HepG2 (cell line): ENCODE data around the gene BMI1. TPM values are rescaled to one million over a fixed set of nuclear protein-coding genes. Genes with fewer than 3 reads are reported as not detected.

Experiments used
- ATAC-seq: fragments of 200-7000 bp; cut with Tn5 transposase; 3 replicates; pipeline ENCODE4 v1.9.1; 2020; ENCODE audit warnings: mild to moderate bottlenecking, moderate library complexity
- BruUV-seq: library from RNA; stranded (reverse); fragments of 400-500 nt; replicated peaks from 2 replicates; lab custom pipeline; 2021; lab: Mats Ljungman, UMichigan
- CTCF ChIA-PET: fragments of 300-600 bp; formaldehyde crosslinking; extraction: SDS; loops from one replicate; lab custom pipeline; 2021; ENCODE audit warnings: low total read pairs, inconsistent platforms, low intra/inter-chr PET ratio; lab: Yijun Ruan, JAX
- POLR2A ChIA-PET: fragments of 350-600 bp; sonication (Branson Sonifier 250); formaldehyde crosslinking; loops from one replicate; lab custom pipeline; 2020; ENCODE audit warnings: antibody characterized with exemption, inconsistent platforms; lab: Yijun Ruan, JAX
- DNase-seq: peaks from one replicate; pipeline ENCODE4 v3.0.0-alpha.2; 2015; ENCODE audit warnings: low spot score
- FAIRE-seq: peaks from 3 replicates; lab custom pipeline; 2011; peaks lifted over from hg19 to GRCh38; lab: Jason Lieb, UNC
- H2AFZ ChIP-seq: one replicate; pipeline ENCODE4 v1.6.1; 2011; ENCODE audit warnings: low read length, inconsistent platforms
- H3K27ac ChIP-seq: fragments of 300-600 bp; 3 replicates; pipeline ENCODE4 v1.8.0; 2011; ENCODE audit warnings: mixed run types, mild to moderate bottlenecking, mixed read lengths, low read length, inconsistent platforms; ENCODE audit not compliant: insufficient read depth; ENCODE audit errors: extremely low read length
- H3K27me3 ChIP-seq, 2 experiments: fragments of 200-600 bp in 1 of 2; 2 replicates in 1 of 2; 3 replicates in 1 of 2; pipeline versions ENCODE4 v1.6.0 to v1.8.0; 2011; ENCODE audit warnings: low read length in 2 of 2, mild to moderate bottlenecking in 2 of 2, moderate library complexity in 2 of 2, inconsistent platforms in 1 of 2; ENCODE audit not compliant: insufficient read depth in 2 of 2, control insufficient read depth in 1 of 2
- H3K36me3 ChIP-seq, 2 experiments: fragments of 200-600 bp in 1 of 2; replicated peaks in 1 of 2; 2 replicates in 1 of 2; 3 replicates in 1 of 2; pipeline versions ENCODE4 v1.5.1 to v1.8.0; 2011; ENCODE audit warnings: low read length in 2 of 2, inconsistent platforms in 1 of 2; ENCODE audit not compliant: insufficient read depth in 2 of 2, control insufficient read depth in 1 of 2
- H3K4me1 ChIP-seq: 2 replicates; pipeline ENCODE4 v1.5.1; 2012; ENCODE audit warnings: low read length, inconsistent platforms; ENCODE audit not compliant: insufficient read depth
- H3K4me2 ChIP-seq: 2 replicates; pipeline ENCODE4 v1.6.0; 2011; ENCODE audit warnings: low read depth, low read length, inconsistent platforms
- H3K4me3 ChIP-seq, 3 experiments: fragments of 200-600 bp in 1 of 3; sonication (generic), shearing (Covaris generic) in 1 of 3; replicated peaks in 1 of 3; 2 replicates each; pipeline ENCODE4 v1.5.1; 2011 to 2016; ENCODE audit warnings: low read length in 3 of 3, inconsistent platforms in 2 of 3, low read depth in 2 of 3, mild to moderate bottlenecking in 2 of 3, control low read depth in 1 of 3, mixed read lengths in 1 of 3; ENCODE audit not compliant: insufficient read depth in 1 of 3
- H3K79me2 ChIP-seq: one replicate; pipeline ENCODE4 v1.6.1; 2011; ENCODE audit warnings: low read length, inconsistent platforms; ENCODE audit not compliant: insufficient read depth
- H3K9ac ChIP-seq: 2 replicates; pipeline ENCODE4 v1.6.0; 2011; ENCODE audit warnings: mild to moderate bottlenecking, low read depth, low read length, inconsistent platforms; ENCODE audit not compliant: insufficient read depth
- H3K9me3 ChIP-seq: 2 replicates; pipeline ENCODE4 v1.5.1; 2012; ENCODE audit warnings: mild to moderate bottlenecking, low read length
- H4K20me1 ChIP-seq: 2 replicates; pipeline ENCODE4 v1.6.0; 2011; ENCODE audit warnings: inconsistent platforms, mild to moderate bottlenecking, low read length, moderate library complexity; ENCODE audit not compliant: insufficient read depth
- CBX2 ChIP-seq, 2 experiments: fragments of 200-600 bp in 1 of 2; sonication (generic); formaldehyde crosslinking in 1 of 2; IDR thresholded peaks; 2 replicates each; pipeline versions ENCODE4 v1.7.0 to v1.8.1; 2018 to 2022; ENCODE audit warnings: low read depth in 2 of 2, low read length in 1 of 2, mild to moderate bottlenecking in 1 of 2, missing genetic modification reagents in 1 of 2
- GTF3A ChIP-seq: sonication (generic); formaldehyde crosslinking; conservative IDR thresholded peaks from 2 replicates; pipeline ENCODE4 v1.4.0; 2020; ENCODE audit warnings: mild to moderate bottlenecking, missing genetic modification reagents
- JARID2 ChIP-seq: sonication (generic); formaldehyde crosslinking; IDR thresholded peaks from 2 replicates; pipeline ENCODE4 v1.8.1; 2023; ENCODE audit warnings: missing genetic modification reagents, inconsistent platforms; ENCODE audit not compliant: insufficient replicate concordance
- KLF12 ChIP-seq: sonication (generic); formaldehyde crosslinking; IDR thresholded peaks from 2 replicates; pipeline ENCODE4 v1.4.0; 2020; ENCODE audit warnings: missing genetic modification reagents, borderline replicate concordance
- RBM39 ChIP-seq: fragments of 200-400 bp; formaldehyde crosslinking; IDR thresholded peaks from one replicate; pipeline ENCODE4 v1.6.1; 2018; ENCODE audit warnings: antibody characterized with exemption, mild to moderate bottlenecking, low read depth, low read length; ENCODE audit not compliant: poor library complexity, severe bottlenecking
- RELA ChIP-seq: sonication (generic); formaldehyde crosslinking; IDR thresholded peaks from 2 replicates; pipeline ENCODE4 v1.4.0; 2020; ENCODE audit warnings: missing genetic modification reagents
- SMARCC2 ChIP-seq: fragments of 450-650 bp; IDR thresholded peaks from 2 replicates; pipeline ENCODE4 v1.6.1; 2017; ENCODE audit warnings: antibody characterized with exemption, mild to moderate bottlenecking
- ZFP37 ChIP-seq: sonication (generic); formaldehyde crosslinking; IDR thresholded peaks from 2 replicates; pipeline ENCODE4 v1.4.0; 2020; ENCODE audit warnings: missing genetic modification reagents, borderline replicate concordance
- WGBS: methylation state at CpG from one replicate; pipeline ENCODE4 v1.1.6; 2017; ENCODE audit warnings: low lambda C conversion rate; 5-methylcytosine and 5-hydroxymethylcytosine counted together
- in situ Hi-C: cut with HindIII; loops from 2 replicates; pipeline ENCODE4 v1.10.0; 2017; ENCODE audit warnings: low pct_unique_long_range_greater_than_20kb; ENCODE audit not compliant: extremely low pct_ligation_motif_present
- intact Hi-C: fragments of 100-400 bp; cut with micrococcal nuclease; formaldehyde crosslinking; loops from one replicate; pipeline ENCODE4 v1.10.0; 2022; ENCODE audit not compliant: unreplicated experiment
- polyA plus RNA-seq, 8 experiments: library from polyadenylated mRNA; depleted of rRNA in 3 of 8; stranded (reverse) in 7 of 8; unstranded in 1 of 8; fragments of >200 nt; fragmentation: Illumina TruSeq in 4 of 8; extraction: Trizol in 4 of 8; gene quantifications; 2 replicates each; pipeline versions ENCODE4 v1.2.1 to v1.2.3, GENCODE V29; 2011 to 2016; ENCODE audit warnings: low read depth in 4 of 8, missing spikeins in 1 of 8, mixed read lengths in 1 of 8; ENCODE audit not compliant: insufficient read depth in 1 of 8
- total RNA-seq, 5 experiments: library from RNA; depleted of rRNA; stranded (reverse); fragments of >200 nt; fragmentation: Illumina TruSeq; extraction: Trizol; gene quantifications; 2 replicates each; pipeline ENCODE4 v1.2.3, GENCODE V29; 2016; ENCODE audit warnings: low read depth in 1 of 5
- TF ChIP-seq, protein P1 (sequence below): sonication (generic); formaldehyde crosslinking; IDR thresholded peaks from 2 replicates; pipeline ENCODE4 v1.4.0; 2020; ENCODE audit warnings: missing genetic modification reagents
- TF ChIP-seq, protein P2 (sequence below): sonication (generic); formaldehyde crosslinking; IDR thresholded peaks from 2 replicates; pipeline ENCODE4 v1.5.0; 2020; ENCODE audit warnings: mild to moderate bottlenecking, missing genetic modification reagents, borderline replicate concordance

BMI1 gene
- total and polyA plus RNA-seq, 2 of the 13 experiments (the other 11 are each of a cell fraction or from before 2014, with no cell fraction given), result 30.5 to 44.0 TPM

DNA sequence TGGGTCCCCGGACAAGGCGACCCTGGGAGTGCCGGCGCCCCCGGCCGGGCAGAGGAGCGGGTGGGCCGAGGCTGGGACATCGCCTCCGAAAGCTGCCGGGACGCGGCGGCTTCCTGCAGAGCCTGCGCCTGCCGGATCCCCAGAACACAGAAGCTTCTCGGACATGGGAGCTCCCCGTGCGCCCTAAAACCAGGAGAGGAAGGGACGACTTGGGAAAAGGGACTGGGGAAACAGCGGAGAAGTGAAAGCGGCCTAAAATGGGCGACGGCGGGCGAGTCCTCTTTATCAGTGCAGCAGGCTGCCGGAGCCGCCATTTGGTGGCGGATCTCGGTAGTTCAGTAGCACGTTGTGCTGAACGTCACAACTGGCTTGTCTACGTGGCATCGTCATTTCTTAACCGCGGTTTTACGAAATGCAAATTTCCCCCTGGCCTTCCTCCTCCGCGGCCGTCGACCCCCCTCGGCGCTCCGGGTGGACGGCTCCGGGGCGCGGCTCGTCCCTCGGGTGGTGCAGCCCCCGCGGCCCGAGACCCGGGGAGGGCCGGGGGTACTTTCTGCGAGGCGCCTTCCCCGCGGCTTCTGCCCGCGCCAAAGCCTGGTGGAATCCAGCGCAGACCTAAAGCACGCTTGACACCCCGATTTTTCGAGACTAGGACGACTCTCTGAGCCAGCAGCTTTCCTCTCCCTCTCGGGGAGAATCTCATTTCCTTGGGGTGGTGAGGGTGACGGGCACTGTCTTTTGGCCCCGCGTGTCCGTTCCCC lies 14.5 kb downstream of the BMI1 start:
- TF ChIP-seq SMARCC2, result no peak
- TF ChIP-seq, protein P1, sequence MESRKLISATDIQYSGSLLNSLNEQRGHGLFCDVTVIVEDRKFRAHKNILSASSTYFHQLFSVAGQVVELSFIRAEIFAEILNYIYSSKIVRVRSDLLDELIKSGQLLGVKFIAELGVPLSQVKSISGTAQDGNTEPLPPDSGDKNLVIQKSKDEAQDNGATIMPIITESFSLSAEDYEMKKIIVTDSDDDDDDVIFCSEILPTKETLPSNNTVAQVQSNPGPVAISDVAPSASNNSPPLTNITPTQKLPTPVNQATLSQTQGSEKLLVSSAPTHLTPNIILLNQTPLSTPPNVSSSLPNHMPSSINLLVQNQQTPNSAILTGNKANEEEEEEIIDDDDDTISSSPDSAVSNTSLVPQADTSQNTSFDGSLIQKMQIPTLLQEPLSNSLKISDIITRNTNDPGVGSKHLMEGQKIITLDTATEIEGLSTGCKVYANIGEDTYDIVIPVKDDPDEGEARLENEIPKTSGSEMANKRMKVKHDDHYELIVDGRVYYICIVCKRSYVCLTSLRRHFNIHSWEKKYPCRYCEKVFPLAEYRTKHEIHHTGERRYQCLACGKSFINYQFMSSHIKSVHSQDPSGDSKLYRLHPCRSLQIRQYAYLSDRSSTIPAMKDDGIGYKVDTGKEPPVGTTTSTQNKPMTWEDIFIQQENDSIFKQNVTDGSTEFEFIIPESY (CRISPR knock-in tag), result peak; percentile 29; the same call in 1 of the 2 replicates
- in situ Hi-C loops (no loop called here), intact Hi-C loops (no loop called here)
- no peak overlapping the region for H3K4me3 ChIP-seq
- BruUV-seq, result no TSS peak
- no peaks in the 10 kb centered on the region for H3K36me3 ChIP-seq
- H3K27me3 ChIP-seq, result peaks cover 0 to 31% of the 10 kb centered on the region in 2 experiments; a peak in 3 of 5 replicates
- H3K79me2 ChIP-seq, result no peaks in the 10 kb centered on the region
- CTCF ChIA-PET, result no interaction called here
- POLR2A ChIA-PET, result no interaction called here
- H3K4me2 ChIP-seq, result no peak overlapping the region
- H3K4me1 ChIP-seq, result peaks cover 6% of the 10 kb centered on the region
- no peak overlapping the region for H3K27ac ChIP-seq
- WGBS, result 95% methylated on average over 64 of the region's 71 CpGs
- no peak overlapping the region for H2AFZ ChIP-seq
- DNase-seq, result no peak
- H3K9me3 ChIP-seq, result no peaks in the 10 kb centered on the region
- no peak for FAIRE-seq
- no peak for ATAC-seq
- no peaks in the 10 kb centered on the region for H4K20me1 ChIP-seq
- H3K9ac ChIP-seq, result no peak overlapping the region

DNA sequence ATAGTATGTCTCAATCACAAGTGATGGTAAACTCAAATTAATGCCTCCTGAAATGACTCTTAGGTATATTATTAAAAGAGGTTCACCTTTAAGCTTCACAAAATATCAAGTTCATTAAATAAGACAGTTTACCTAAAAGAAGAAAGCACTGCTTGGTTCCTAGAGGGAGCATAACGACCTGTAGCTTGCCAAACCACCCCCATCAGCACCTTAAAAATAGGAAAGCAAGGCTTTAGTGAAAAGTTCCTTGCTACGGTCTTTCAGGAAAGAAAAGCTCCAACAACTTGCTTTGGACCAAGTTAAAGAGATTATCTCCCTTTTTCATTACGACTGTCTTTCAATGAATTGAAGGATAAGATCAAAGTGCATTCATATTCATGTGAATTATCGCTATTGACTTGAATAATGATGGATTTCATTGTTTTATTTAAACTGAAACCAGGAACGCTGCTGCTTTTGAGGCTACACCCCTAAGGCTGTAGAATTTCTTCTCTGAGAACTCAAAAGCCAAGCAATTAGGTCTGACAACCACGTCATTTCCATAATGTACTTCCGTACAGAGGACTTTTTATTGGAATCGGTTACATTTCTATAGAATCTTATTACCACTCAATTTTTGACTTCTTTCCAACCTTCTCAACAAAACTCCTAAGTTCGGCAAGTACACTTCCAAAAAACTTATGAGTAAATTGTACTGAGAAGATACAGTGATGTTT lies 17.4 kb downstream of the BMI1 start:
- Histone ChIP-seq H2AFZ (no peak overlapping the region), H3K36me3 (no peaks in the 10 kb centered on the region), H3K4me2 (no peak overlapping the region), H3K4me3 (no peak overlapping the region), H3K4me1 (peaks cover 12% of the 10 kb centered on the region), H3K27me3 (peaks cover 0 to 46% of the 10 kb centered on the region in 2 experiments; a peak in 3 of 5 replicates), H3K79me2 (no peaks in the 10 kb centered on the region), H3K9ac (no peak overlapping the region), H4K20me1 (no peaks in the 10 kb centered on the region), H3K9me3 (no peaks in the 10 kb centered on the region), H3K27ac (no peak overlapping the region)
- ChIA-PET CTCF (no interaction called here), POLR2A (no interaction called here)
- TF ChIP-seq ZFP37 (CRISPR knock-in tag) (no peak), KLF12 (CRISPR knock-in tag) (no peak), JARID2 (CRISPR knock-in tag) (no peak), RBM39 (no peak), CBX2 (IDR thresholded peaks at IDR 0.05; ENCODE audit: low read depth, low read length) (peak; percentile 62; the same call in 1 of the 2 replicates), CBX2 (CRISPR knock-in tag; IDR thresholded peaks at IDR 0.05; ENCODE audit: low read depth) (no peak), RELA (no peak), GTF3A (no peak)
- TF ChIP-seq, protein P2, sequence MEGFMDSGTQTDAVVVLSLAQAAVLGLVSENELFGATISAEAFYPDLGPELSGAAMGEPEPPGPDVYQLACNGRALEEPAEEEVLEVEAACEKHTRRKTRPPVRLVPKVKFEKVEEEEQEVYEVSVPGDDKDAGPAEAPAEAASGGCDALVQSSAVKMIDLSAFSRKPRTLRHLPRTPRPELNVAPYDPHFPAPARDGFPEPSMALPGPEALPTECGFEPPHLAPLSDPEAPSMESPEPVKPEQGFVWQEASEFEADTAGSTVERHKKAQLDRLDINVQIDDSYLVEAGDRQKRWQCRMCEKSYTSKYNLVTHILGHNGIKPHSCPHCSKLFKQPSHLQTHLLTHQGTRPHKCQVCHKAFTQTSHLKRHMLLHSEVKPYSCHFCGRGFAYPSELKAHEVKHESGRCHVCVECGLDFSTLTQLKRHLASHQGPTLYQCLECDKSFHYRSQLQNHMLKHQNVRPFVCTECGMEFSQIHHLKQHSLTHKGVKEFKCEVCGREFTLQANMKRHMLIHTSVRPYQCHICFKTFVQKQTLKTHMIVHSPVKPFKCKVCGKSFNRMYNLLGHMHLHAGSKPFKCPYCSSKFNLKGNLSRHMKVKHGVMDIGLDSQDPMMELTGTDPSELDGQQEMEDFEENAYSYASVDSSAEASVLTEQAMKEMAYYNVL (CRISPR knock-in tag), result no peak
- BruUV-seq, result no TSS peak
- ATAC-seq, result no peak
- no peak for DNase-seq
- intact Hi-C loops, result no loop called here
- 48% methylated on average over 9 of the region's 9 CpGs for WGBS
- in situ Hi-C loops, result no loop called here
- FAIRE-seq, result no peak
